Mucosa of descending colon (tissue), 3 donors: ENCODE data around the gene ITGB1. TPM values are rescaled to one million over a fixed set of nuclear protein-coding genes. Genes with fewer than 3 reads are reported as not detected.

Experiments used
- ATAC-seq: fragments of 200-7000 bp; cut with Tn5 transposase; one replicate; pipeline ENCODE4 v1.9.1; 2020; ENCODE audit warnings: mild to moderate bottlenecking, moderate library complexity
- DNase-seq, 3 donors: peaks; one replicate each; pipeline ENCODE4 v3.0.0-alpha.2; 2020
- H3K36me3 ChIP-seq: fragments of 200-600 bp; one replicate; pipeline ENCODE4 v1.8.0; 2021; ENCODE audit warnings: low read depth, mild to moderate bottlenecking
- H3K4me1 ChIP-seq: fragments of 200-600 bp; one replicate; pipeline ENCODE4 v1.8.0; 2021; ENCODE audit warnings: low read depth, mild to moderate bottlenecking
- H3K4me3 ChIP-seq: fragments of 200-600 bp; one replicate; pipeline ENCODE4 v1.8.0; 2021; ENCODE audit warnings: mild to moderate bottlenecking
- H3K9me3 ChIP-seq: fragments of 200-600 bp; one replicate; pipeline ENCODE4 v1.8.0; 2021; ENCODE audit warnings: mild to moderate bottlenecking
- CTCF ChIP-seq: fragments of 200-600 bp; IDR thresholded peaks from one replicate; pipeline ENCODE4 v1.8.0; 2022; ENCODE audit warnings: antibody characterized with exemption, mild to moderate bottlenecking
- intact Hi-C, 2 donors: fragments of 100-400 bp; cut with DNase I in 1 of 2; cut with micrococcal nuclease in 1 of 2; formaldehyde crosslinking; loops; one replicate each; pipeline versions ENCODE4 v1.11.0 to v1.11.1; 2022; cut with DNase I, micrococcal nuclease
- total RNA-seq, 3 donors: library from RNA; stranded (reverse); fragmentation: NEBNext Ultra II Directional in 2 of 3; extraction: Animal tissue kit (Norgen Biotek cat#: 25700) in 2 of 3; gene quantifications; one replicate each; pipeline versions ENCODE4 v1.2.1 to v1.2.4, GENCODE V29; 2021 to 2023
- donor health status: DM: no; HTN: no; CAD: no; lungs with moderate emphysema.
- donor health status: DM: no; HTN: no; CAD: no.
- donor health status: DM: no; HTN: yes; CAD: no.

ITGB1 gene
- total RNA-seq, 3 donors from 2014 or later: 268 to 515 (median 274) TPM

GRCh38 chr10:32932225-32932729 lies 25.8 kb downstream of the ITGB1 start:
- H3K36me3 ChIP-seq: no peaks in the 10 kb centered on the region
- intact Hi-C loops: no loop called here
- no peak for ATAC-seq

GRCh38 chr10:32931593-32931992 lies 26.4 kb downstream of the ITGB1 start:
- intact Hi-C loops: no loop called here
- Histone ChIP-seq H3K9me3 (no peaks in the 10 kb centered on the region), H3K4me1 (no peaks in the 10 kb centered on the region), H3K36me3 (peaks cover 3% of the 10 kb centered on the region), H3K4me3 (no peak overlapping the region)
- DNase-seq (no peak), ATAC-seq (no peak)
- TF ChIP-seq CTCF: no peak

More at GRCh38 chr10:32932225-32932729, 25.8 kb downstream of the ITGB1 start:
- no peak for TF ChIP-seq CTCF
- Histone ChIP-seq H3K4me1 (no peaks in the 10 kb centered on the region), H3K9me3 (no peaks in the 10 kb centered on the region), H3K4me3 (no peak overlapping the region)
- no peak for DNase-seq

GRCh38 chr10:32930036-32930435 lies 28.0 kb downstream of the ITGB1 start:
- no peak for ATAC-seq
- intact Hi-C loops: no loop called here
- TF ChIP-seq CTCF: no peak
- H3K4me1 ChIP-seq: no peaks in the 10 kb centered on the region
- H3K4me3 ChIP-seq: no peak overlapping the region
- DNase-seq: no peak
- no peaks in the 10 kb centered on the region for H3K9me3 ChIP-seq
- H3K36me3 ChIP-seq: peaks cover 4% of the 10 kb centered on the region

GRCh38 chr10:32929634-32930033 lies 28.4 kb downstream of the ITGB1 start:
- H3K4me1 ChIP-seq: no peaks in the 10 kb centered on the region
- DNase-seq: no peak
- no peaks in the 10 kb centered on the region for H3K9me3 ChIP-seq
- no peak overlapping the region for H3K4me3 ChIP-seq
- ATAC-seq: no peak
- TF ChIP-seq CTCF: no peak
- intact Hi-C loops: no loop called here
- H3K36me3 ChIP-seq: peaks cover 4% of the 10 kb centered on the region

- H3K9me3 ChIP-seq: no peaks in the 10 kb centered on the region
- H3K4me3 ChIP-seq: no peak overlapping the region
- H3K36me3 ChIP-seq: peaks cover 4% of the 10 kb centered on the region
- DNase-seq: no peak
- intact Hi-C loops: no loop called here
- no peak for TF ChIP-seq CTCF
- ATAC-seq: no peak
- H3K4me1 ChIP-seq: no peaks in the 10 kb centered on the region
Measured at GRCh38 chr10:32927750-32928149, 30.3 kb downstream of the ITGB1 start.

- Histone ChIP-seq H3K36me3 (peaks cover 14% of the 10 kb centered on the region), H3K4me1 (no peaks in the 10 kb centered on the region), H3K4me3 (no peak overlapping the region), H3K9me3 (no peaks in the 10 kb centered on the region)
- TF ChIP-seq CTCF: no peak
- ATAC-seq (no peak), DNase-seq (no peak)
- intact Hi-C loops: no loop called here
Measured at GRCh38 chr10:32923849-32924248, 34.2 kb downstream of the ITGB1 start.
